Mesodermal cell (in vitro differentiated cells): ENCODE measurements around the gene GTF3C5. TPM values are rescaled to one million over a fixed set of nuclear protein-coding genes. Genes with fewer than 3 reads are reported as not detected.

Experiments
- H3K27ac ChIP-seq: 2 replicates; pipeline ENCODE4 v1.7.0; 2013; ENCODE audit warnings: mild to moderate bottlenecking, low read depth, low read length, moderate library complexity; ENCODE audit not compliant: severe bottlenecking
- H3K36me3 ChIP-seq: 2 replicates; pipeline ENCODE4 v1.7.1; 2013; ENCODE audit warnings: mild to moderate bottlenecking, low read length, moderate library complexity; ENCODE audit not compliant: control insufficient read depth, insufficient read depth
- H3K4me1 ChIP-seq: one replicate; pipeline ENCODE4 v1.7.1; 2013; ENCODE audit warnings: mild to moderate bottlenecking, low read length; ENCODE audit not compliant: insufficient read depth, control insufficient read depth, poor library complexity, severe bottlenecking
- H3K4me3 ChIP-seq: 2 replicates; pipeline ENCODE4 v1.7.0; 2013; ENCODE audit warnings: low read length, control low read depth, mild to moderate bottlenecking; ENCODE audit not compliant: insufficient read depth, poor library complexity, severe bottlenecking; ENCODE audit errors: extremely low read depth
- H3K9me3 ChIP-seq: 2 replicates; pipeline ENCODE4 v1.7.1; 2013; ENCODE audit warnings: mild to moderate bottlenecking, low read length, moderate library complexity; ENCODE audit not compliant: control insufficient read depth
- WGBS, 2 experiments: methylation state at CpG; one replicate each; pipeline ENCODE4 v1.1.5; 2013; ENCODE audit warnings: missing lambda C conversion rate in 2 of 2; ENCODE audit not compliant: insufficient coverage in 2 of 2; 5-methylcytosine and 5-hydroxymethylcytosine counted together
- polyA plus RNA-seq, 2 experiments: library from polyadenylated mRNA; stranded (reverse); fragments of 50-300 nt; gene quantifications; one replicate each; pipeline ENCODE4 v1.2.3, GENCODE V29; 2013

Gene GTF3C5
- 76.0 TPM for polyA plus RNA-seq (2013, experiment 1 of 2)
- polyA plus RNA-seq (2013, experiment 2 of 2) = 60.5 TPM

- H3K4me3 ChIP-seq = peak within 1 kb of the TSS; percentile 93
- 0 to 1% methylated on average over 48 to 55 of the region's 63 CpGs for WGBS, 2 experiments
- H3K36me3 ChIP-seq = peaks cover 35% of the 10 kb centered on the region
- peaks cover 4% of the 10 kb centered on the region for H3K4me1 ChIP-seq
- peaks cover 10% of the 10 kb centered on the region for H3K9me3 ChIP-seq
- H3K27ac ChIP-seq = peak within 1 kb of the TSS; percentile 91
These were observed at the start of gene GTF3C5 for GRCh38 chr9:133030317-133031129. Gene GTF3C5 (plus strand): TSS chr9:133030997. CDS start chr9:133031012, 15 bp downstream.

- Histone ChIP-seq H3K9me3 (no peaks in the 10 kb centered on the region), H3K4me3 (no peak overlapping the region), H3K4me1 (peaks cover 7% of the 10 kb centered on the region), H3K27ac (no peak overlapping the region), H3K36me3 (no peaks in the 10 kb centered on the region)
- WGBS, 2 experiments = 89 to 99% methylated on average over 6 to 7 of the region's 8 CpGs
These were observed 48.3 kb upstream of the GTF3C5 start for GRCh38 chr9:132982458-132982857.

- H3K36me3 ChIP-seq = no peaks in the 10 kb centered on the region
- peaks cover 7% of the 10 kb centered on the region for H3K4me1 ChIP-seq
- no peak overlapping the region for H3K27ac ChIP-seq
- WGBS, 2 experiments = 89 to 91% methylated on average over 11 of the region's 11 CpGs
- no peak overlapping the region for H3K4me3 ChIP-seq
- H3K9me3 ChIP-seq = no peaks in the 10 kb centered on the region
These were observed 47.2 kb upstream of the GTF3C5 start for GRCh38 chr9:132983491-132984201.

- H3K4me3 ChIP-seq = no peak overlapping the region
- no peak overlapping the region for H3K27ac ChIP-seq
- peaks cover 7% of the 10 kb centered on the region for H3K4me1 ChIP-seq
- WGBS, 2 experiments = 82 to 87% methylated on average over 15 to 19 of the region's 20 CpGs
- H3K9me3 ChIP-seq = no peaks in the 10 kb centered on the region
- no peaks in the 10 kb centered on the region for H3K36me3 ChIP-seq
These were observed 46.4 kb upstream of the GTF3C5 start for GRCh38 chr9:132984202-132985070.

GRCh38 chr9:132985071-132985350 is 45.8 kb upstream of the GTF3C5 start:
- H3K36me3 ChIP-seq = no peaks in the 10 kb centered on the region
- H3K4me1 ChIP-seq = peaks cover 7% of the 10 kb centered on the region
- no peak overlapping the region for H3K27ac ChIP-seq
- 95 to 98% methylated on average over 4 of the region's 4 CpGs for WGBS, 2 experiments
- H3K9me3 ChIP-seq = no peaks in the 10 kb centered on the region
- H3K4me3 ChIP-seq = no peak overlapping the region

- Histone ChIP-seq H3K27ac (no peak overlapping the region), H3K4me3 (no peak overlapping the region), H3K9me3 (no peaks in the 10 kb centered on the region), H3K36me3 (no peaks in the 10 kb centered on the region), H3K4me1 (peaks cover 7% of the 10 kb centered on the region)
- WGBS, 2 experiments = 90 to 94% methylated on average over 8 of the region's 8 CpGs
These were observed 45.3 kb upstream of the GTF3C5 start for GRCh38 chr9:132985489-132985888.

GRCh38 chr9:132986114-132986513 is 44.7 kb upstream of the GTF3C5 start:
- Histone ChIP-seq H3K27ac (no peak overlapping the region), H3K9me3 (no peaks in the 10 kb centered on the region), H3K4me1 (peaks cover 7% of the 10 kb centered on the region), H3K4me3 (no peak overlapping the region), H3K36me3 (no peaks in the 10 kb centered on the region)
- 86 to 94% methylated on average over 12 to 13 of the region's 13 CpGs for WGBS, 2 experiments

GRCh38 chr9:132986640-132987620 is 43.9 kb upstream of the GTF3C5 start:
- no peak overlapping the region for H3K4me3 ChIP-seq
- WGBS, 2 experiments = 82 to 87% methylated on average over 16 to 22 of the region's 26 CpGs

GRCh38 chr9:132988244-132989013 is 42.4 kb upstream of the GTF3C5 start:
- no peak overlapping the region for H3K4me3 ChIP-seq
- H3K36me3 ChIP-seq = no peaks in the 10 kb centered on the region
- WGBS, 2 experiments = 83 to 96% methylated on average over 9 of the region's 14 CpGs
- no peak overlapping the region for H3K27ac ChIP-seq
- H3K9me3 ChIP-seq = no peaks in the 10 kb centered on the region
- peaks cover 11% of the 10 kb centered on the region for H3K4me1 ChIP-seq

More at GRCh38 chr9:132986640-132987620, 43.9 kb upstream of the GTF3C5 start:
- Histone ChIP-seq H3K9me3 (no peaks in the 10 kb centered on the region), H3K4me1 (peaks cover 8% of the 10 kb centered on the region), H3K36me3 (no peaks in the 10 kb centered on the region), H3K27ac (no peak overlapping the region)
